Common myeloid progenitor, CD34-positive (primary cell): ENCODE results near the gene RPL35.
"Not testable (repeated sequence)": the region's sequence is repeated elsewhere in the genome, so short reads cannot be mapped to it uniquely, and the experiment has no call there.

Experiments
- CTCF ChIA-PET: fragments of 350-600 bp; sonication (Branson Sonifier 250); formaldehyde crosslinking; loops from one replicate; lab custom pipeline; 2021; ENCODE audit warnings: antibody characterized with exemption; lab: Charles Lee
- POLR2A ChIA-PET: fragments of 350-600 bp; sonication (Branson Sonifier 250); formaldehyde crosslinking; loops from one replicate; lab custom pipeline; 2021; ENCODE audit warnings: antibody characterized with exemption; lab: Charles Lee
- DNase-seq, 3 donors: peaks; one replicate each; pipeline versions ENCODE4 v3.0.0 to v3.0.0-alpha.2; 2013
- H3K27ac ChIP-seq, 2 experiments: 1 replicate in 1 of 2; 2 replicates in 1 of 2; pipeline ENCODE4 v1.7.0; 2013; ENCODE audit warnings: inconsistent platforms in 2 of 2, low read length in 2 of 2, mild to moderate bottlenecking in 2 of 2, low read depth in 1 of 2, moderate library complexity in 1 of 2; ENCODE audit not compliant: severe bottlenecking in 2 of 2, insufficient read depth in 1 of 2, poor library complexity in 1 of 2
- H3K27me3 ChIP-seq, 5 experiments: replicated peaks in 2 of 5; 1 replicate in 3 of 5; 2 replicates in 2 of 5; pipeline versions ENCODE4 v1.6.1 to v1.7.0; 2013; ENCODE audit warnings: low read length in 4 of 5, mild to moderate bottlenecking in 2 of 5, moderate library complexity in 2 of 5, inconsistent platforms in 1 of 5; ENCODE audit not compliant: insufficient read depth in 5 of 5, control insufficient read depth in 4 of 5
- H3K36me3 ChIP-seq, 4 experiments: 1 replicate in 2 of 4; 2 replicates in 2 of 4; pipeline versions ENCODE4 v1.6.1 to v1.7.0; 2013; ENCODE audit warnings: low read length in 3 of 4, control low read depth in 1 of 4, mild to moderate bottlenecking in 1 of 4; ENCODE audit not compliant: control insufficient read depth in 4 of 4, insufficient read depth in 4 of 4
- H3K4me1 ChIP-seq, 4 experiments: 1 replicate in 3 of 4; 2 replicates in 1 of 4; pipeline versions ENCODE4 v1.6.1 to v1.7.1; 2013; ENCODE audit warnings: low read length in 3 of 4, mild to moderate bottlenecking in 3 of 4, control low read depth in 1 of 4, inconsistent platforms in 1 of 4, moderate library complexity in 1 of 4; ENCODE audit not compliant: control insufficient read depth in 4 of 4, insufficient read depth in 4 of 4; ENCODE audit errors: control extremely low read depth in 1 of 4
- H3K4me3 ChIP-seq, 7 experiments: 1 replicate in 4 of 7; 2 replicates in 3 of 7; pipeline versions ENCODE4 v1.5.1 to v1.7.0; 2013; ENCODE audit warnings: mild to moderate bottlenecking in 7 of 7, low read length in 6 of 7, moderate library complexity in 6 of 7, inconsistent platforms in 2 of 7, low read depth in 2 of 7, control low read depth in 1 of 7; ENCODE audit not compliant: insufficient read depth in 4 of 7, control insufficient read depth in 1 of 7; ENCODE audit errors: extremely low read depth in 1 of 7
- H3K9me3 ChIP-seq, 5 experiments: 1 replicate in 4 of 5; 2 replicates in 1 of 5; pipeline versions ENCODE4 v1.6.1 to v1.7.1; 2013; ENCODE audit warnings: low read length in 4 of 5, mild to moderate bottlenecking in 2 of 5, inconsistent platforms in 1 of 5, low read depth in 1 of 5, moderate library complexity in 1 of 5; ENCODE audit not compliant: control insufficient read depth in 4 of 5, insufficient read depth in 2 of 5; ENCODE audit errors: control extremely low read depth in 1 of 5
- WGBS: methylation state at CpG from one replicate; pipeline ENCODE4 v1.1.5; 2013; ENCODE audit not compliant: insufficient coverage; 5-methylcytosine and 5-hydroxymethylcytosine counted together

The RPL35 gene

GRCh38 chr9:124846467-124846866 is 15.3 kb downstream of the RPL35 start:
- DNase-seq, H3K4me3 ChIP-seq, H3K4me1 ChIP-seq, H3K36me3 ChIP-seq, H3K27ac ChIP-seq, H3K27me3 ChIP-seq, H3K9me3 ChIP-seq: not testable (repeated sequence)
- ChIA-PET POLR2A (interaction anchor here (0.7 kb wide), 1 partner anchor 225 kb away, joined by 3 read pairs; no protein-coding TSS in a partner anchor), CTCF (interaction anchor here (0.6 to 21.5 kb wide), 5 partner anchors 9 to 249 kb away, joined by 3 to 547 read pairs (median 4); partner anchors contain the start of genes NR6A1 and OLFML2A)
- WGBS: 88% methylated on average over 6 of the region's 9 CpGs

- ChIA-PET CTCF (interaction anchor here (14.8 to 21.5 kb wide), 2 partner anchors 9 to 70 kb away, joined by 213 to 547 read pairs; partner anchors contain the start of genes NR6A1 and OLFML2A), POLR2A (no interaction called here)
- Histone ChIP-seq H3K36me3 (no peaks in the 10 kb centered on the region), H3K4me1 (no peaks in the 10 kb centered on the region), H3K27me3 (no peaks in the 10 kb centered on the region), H3K27ac (no peak overlapping the region), H3K9me3 (no peaks in the 10 kb centered on the region), H3K4me3 (no peak overlapping the region)
- 67% methylated on average over 3 of the region's 4 CpGs for WGBS
- no peak for DNase-seq
These were observed 17.5 kb downstream of the RPL35 start for GRCh38 chr9:124844291-124844690.

DNA sequence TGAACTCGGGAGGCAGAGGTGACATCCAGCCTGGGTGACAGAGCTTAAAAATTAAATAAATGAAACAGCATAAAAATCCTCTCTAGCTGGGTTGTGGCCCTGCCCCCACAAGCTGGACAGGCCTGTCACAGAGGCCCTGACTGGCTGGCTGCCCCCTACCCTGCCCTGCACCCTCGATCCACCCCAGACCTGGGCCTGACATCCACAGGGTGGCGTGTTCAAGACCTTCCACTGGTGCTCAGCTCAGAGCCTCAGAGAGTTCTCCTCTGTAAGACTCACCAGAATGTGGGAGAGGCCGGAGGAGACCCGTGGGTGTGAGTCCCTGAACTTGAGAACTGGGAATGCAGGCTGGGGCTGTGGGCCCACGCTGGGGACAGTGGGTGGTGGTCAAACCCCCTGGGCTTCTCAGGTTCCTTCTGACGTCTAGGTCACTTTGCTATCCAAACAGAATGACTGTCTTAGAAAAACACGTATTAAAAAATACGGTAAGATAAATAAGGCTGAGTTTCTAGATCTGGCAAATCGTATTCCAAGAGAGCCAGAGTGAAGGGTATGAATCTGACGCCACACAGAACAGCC is 18.2 kb downstream of the RPL35 start:
- POLR2A ChIA-PET: no interaction called here
- Histone ChIP-seq H3K4me3 (no peak overlapping the region), H3K27me3 (no peaks in the 10 kb centered on the region), H3K27ac (no peak overlapping the region), H3K4me1 (no peaks in the 10 kb centered on the region), H3K9me3 (no peaks in the 10 kb centered on the region), H3K36me3 (no peaks in the 10 kb centered on the region)
- CTCF ChIA-PET: interaction anchor here (0.6 to 21.5 kb wide), 6 partner anchors 8 to 330 kb away, joined by 3 to 547 read pairs (median 4); partner anchors contain the start of genes NR6A1, OLFML2A and WDR38
- DNase-seq: no peak
- WGBS: 95% methylated on average over 11 of the region's 11 CpGs

DNA sequence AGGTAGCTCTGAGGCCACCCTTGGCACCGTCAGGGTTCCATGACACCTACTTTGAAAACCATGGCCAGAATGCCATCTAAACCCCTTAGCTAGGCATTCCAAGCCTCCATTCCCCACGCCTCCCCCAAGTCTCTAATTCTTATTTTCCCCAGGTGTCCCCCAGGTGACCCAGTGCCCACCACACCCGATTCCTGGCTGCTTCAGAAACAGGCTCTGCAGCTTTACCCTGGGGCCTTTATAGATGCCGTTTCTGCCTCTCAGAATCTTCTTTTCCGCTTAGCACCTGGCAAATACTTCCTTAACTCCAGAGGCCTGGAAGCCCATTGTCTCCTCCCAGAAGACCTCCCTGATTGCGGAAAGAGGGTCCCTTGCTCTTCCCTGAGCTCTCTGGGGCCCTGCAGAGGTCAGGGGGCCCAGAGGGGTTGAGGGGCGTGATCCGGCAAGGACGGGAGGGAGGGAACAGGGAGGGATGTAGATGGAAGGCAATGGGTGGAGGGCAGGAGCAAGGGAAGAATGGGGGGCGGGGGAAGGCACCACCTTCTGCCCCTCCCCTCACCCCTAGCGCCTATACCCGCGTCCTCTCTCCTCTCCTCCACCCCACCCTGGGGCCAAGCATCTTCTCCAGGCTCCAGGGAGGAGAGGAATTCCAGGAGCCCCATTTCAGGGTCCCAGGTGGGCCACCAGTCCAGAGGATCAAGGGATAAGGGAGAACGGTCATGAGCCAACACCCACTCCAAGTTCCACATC is 20.5 kb downstream of the RPL35 start:
- POLR2A ChIA-PET: no interaction called here
- 98% methylated on average over 7 of the region's 14 CpGs for WGBS

GRCh38 chr9:124840300-124840833 is 21.4 kb downstream of the RPL35 start:
- POLR2A ChIA-PET: no interaction called here
- no peak for DNase-seq
- H3K27me3 ChIP-seq: no peaks in the 10 kb centered on the region
- no peak overlapping the region for H3K27ac ChIP-seq
- CTCF ChIA-PET: interaction anchor here (0.7 to 15.6 kb wide), 16 partner anchors 9 to 74 kb away, joined by 3 to 213 read pairs (median 4); partner anchors contain the start of genes OLFML2A and WDR38
- 89% methylated on average over 13 of the region's 18 CpGs for WGBS
- H3K4me1 ChIP-seq: peaks cover 0 to 2% (median 2%) of the 10 kb centered on the region in 4 experiments
- H3K4me3 ChIP-seq: no peak overlapping the region
- H3K9me3 ChIP-seq: no peaks in the 10 kb centered on the region
- H3K36me3 ChIP-seq: no peaks in the 10 kb centered on the region

More for the DNA sequence above, 20.5 kb downstream of the RPL35 start:
- no peaks in the 10 kb centered on the region for H3K36me3 ChIP-seq
- no peaks in the 10 kb centered on the region for H3K4me1 ChIP-seq
- no peak for DNase-seq
- H3K4me3 ChIP-seq: no peak overlapping the region
- no peak overlapping the region for H3K27ac ChIP-seq
- H3K9me3 ChIP-seq: no peaks in the 10 kb centered on the region
- CTCF ChIA-PET: interaction anchor here (0.8 to 15.6 kb wide), 10 partner anchors 10 to 67 kb away, joined by 3 to 213 read pairs (median 6); partner anchors contain the start of genes OLFML2A and WDR38
- H3K27me3 ChIP-seq: no peaks in the 10 kb centered on the region

DNA sequence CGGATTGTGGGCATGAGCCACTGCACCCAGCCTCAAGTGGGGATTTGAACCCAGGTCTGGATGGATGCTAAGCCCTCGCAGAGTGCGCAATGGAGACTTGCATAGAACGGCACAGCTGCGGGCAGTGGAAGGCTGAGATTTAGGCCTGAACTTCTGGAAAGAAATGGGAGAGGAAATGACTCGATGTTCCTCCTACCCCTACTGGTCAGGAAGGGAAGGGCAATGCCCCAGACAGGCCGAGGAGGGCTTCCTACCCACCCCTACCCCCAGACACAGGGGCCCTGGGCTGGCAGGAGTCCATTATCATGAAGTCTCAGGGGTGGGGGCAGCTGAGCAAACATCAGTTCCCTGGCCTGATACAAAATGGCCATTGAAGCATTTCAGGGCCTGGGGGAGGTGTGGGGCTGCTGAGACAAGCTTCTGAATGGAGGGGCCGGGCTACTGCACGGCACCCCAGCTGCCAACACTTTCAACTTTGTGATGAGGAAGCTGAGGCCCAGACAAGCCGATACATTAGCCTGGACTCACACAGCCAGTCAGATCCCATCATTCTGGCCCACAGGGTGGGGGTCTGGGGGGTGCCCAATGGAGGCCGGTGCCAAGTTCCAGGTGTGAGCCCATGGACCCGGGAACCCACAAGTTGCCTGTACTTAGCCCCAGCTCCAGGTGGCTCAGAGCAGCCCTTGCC is 22.0 kb downstream of the RPL35 start:
- POLR2A ChIA-PET: no interaction called here
- DNase-seq: peak in 2 of 3 donors; percentile 43 to 52

More for the DNA sequence above, 22.0 kb downstream of the RPL35 start:
- Histone ChIP-seq H3K4me3 (no peak overlapping the region), H3K27ac (no peak overlapping the region), H3K9me3 (no peaks in the 10 kb centered on the region), H3K27me3 (no peaks in the 10 kb centered on the region), H3K4me1 (peaks cover 0 to 8% (median 8%) of the 10 kb centered on the region in 4 experiments), H3K36me3 (no peaks in the 10 kb centered on the region)
- whole genome bisulfite sequencing: 75% methylated on average over 6 of the region's 12 CpGs
- CTCF ChIA-PET: interaction anchor here (0.7 to 15.6 kb wide), 14 partner anchors 9 to 116 kb away, joined by 3 to 213 read pairs (median 5); partner anchors contain the start of genes OLFML2A and WDR38
